ENCODE measurements around the gene PPP1R13B. TPM values are rescaled to one million over a fixed set of nuclear protein-coding genes. Genes with fewer than 3 reads are reported as not detected.

Gene PPP1R13B
- total RNA-seq, 1 experiment from 2014 or later = 17.8 TPM

DNA sequence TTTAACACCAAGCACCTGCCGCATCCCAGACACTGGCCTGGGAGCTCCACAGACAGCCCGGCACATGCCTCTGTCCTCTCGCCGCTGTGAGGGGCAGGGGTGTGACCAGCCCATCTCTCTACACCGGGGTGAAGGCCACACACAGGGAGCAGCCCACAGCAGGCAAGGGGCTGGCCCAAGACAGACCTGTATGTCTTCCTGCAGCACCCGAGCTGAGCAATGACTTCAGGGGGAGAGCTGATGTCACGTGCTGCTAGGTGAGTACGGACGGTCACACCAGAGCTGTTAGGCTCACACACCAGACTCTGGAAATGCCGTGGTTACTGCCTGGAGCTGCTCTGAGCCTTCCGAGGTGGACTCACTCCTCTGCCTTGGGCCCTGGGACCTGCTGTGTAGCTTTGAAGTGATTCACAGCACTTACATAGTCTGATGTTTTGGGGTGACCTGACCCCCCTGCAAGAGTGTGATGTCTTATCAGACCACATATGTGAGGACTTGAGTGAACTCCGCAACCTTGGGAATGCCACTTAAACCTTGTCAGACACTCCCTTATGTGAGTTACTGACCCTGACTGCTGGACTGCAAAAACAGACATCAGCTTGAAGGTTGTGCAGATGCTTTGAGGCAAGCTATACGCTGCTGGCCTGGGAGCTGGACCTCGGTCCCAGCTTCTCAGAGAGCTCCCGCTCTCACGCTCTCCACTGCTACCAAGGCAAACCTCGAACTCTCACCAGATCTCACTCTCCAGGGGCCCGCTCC lies 133.9 kb downstream of the PPP1R13B start:
- peak overlapping the region; percentile 84 for H3K4me2 ChIP-seq (ENCODE audit: low read length)
- POLR2A ChIA-PET = no interaction called here
- BruUV-seq (replicated peaks) = no TSS peak
- intact Hi-C loops (cut with micrococcal nuclease) = no loop called here
- H3K4me1 ChIP-seq (ENCODE audit: control insufficient read depth in 1 of 2, insufficient read depth in 2 of 2, low read length in 2 of 2) = peaks cover 13 to 24% of the 10 kb centered on the region in 2 experiments
- peak overlapping the region; percentile 58 to 81; a peak in 2 of 4 replicates for H3K4me3 ChIP-seq (replicated peaks in 1 of 2; ENCODE audit: low read depth in 1 of 2, low read length in 2 of 2)
- H3K9ac ChIP-seq (ENCODE audit: low read length) = peak overlapping the region; percentile 98; the same call in 1 of the 2 replicates
- peaks cover 2 to 15% of the 10 kb centered on the region in 2 experiments; a peak in 3 of 4 replicates for H3K36me3 ChIP-seq (ENCODE audit: control insufficient read depth in 1 of 2, insufficient read depth in 2 of 2, low read length in 2 of 2)
- H2AFZ ChIP-seq (ENCODE audit: low read depth, low read length, poor library complexity, severe bottlenecking) = no peak overlapping the region
- peaks cover 72% of the 10 kb centered on the region for H3K79me2 ChIP-seq (ENCODE audit: insufficient read depth, low read length)
- ATAC-seq (no peak), DNase-seq (ENCODE audit: low read depth, low spot score) (no peak)
- no peak overlapping the region for H3K27ac ChIP-seq (ENCODE audit: low read depth, low read length)
- CTCF ChIA-PET = no interaction called here
- no peaks in the 10 kb centered on the region for H3K27me3 ChIP-seq (ENCODE audit: insufficient read depth, low read length)
- TF ChIP-seq SRF (IDR thresholded peaks at IDR 0.05; ENCODE audit: low read depth) (no peak), SIN3A (IDR thresholded peaks at IDR 0.05; ENCODE audit: low read depth) (no peak), EGR1 (IDR thresholded peaks at IDR 0.05; ENCODE audit: low read depth) (no peak), RAD21 (IDR thresholded peaks at IDR 0.05; ENCODE audit: low read depth) (no peak), POLR2A (IDR thresholded peaks at IDR 0.05; ENCODE audit: borderline replicate concordance, extremely low read depth, insufficient read depth, insufficient read length) (no peak)
- H3K9me2 ChIP-seq (ENCODE audit: insufficient read depth) = no peaks in the 10 kb centered on the region
- no peaks in the 10 kb centered on the region for H3K9me3 ChIP-seq (ENCODE audit: control insufficient read depth in 1 of 2, insufficient read depth in 1 of 2, low read depth in 1 of 2, low read length in 2 of 2)
- H4K20me1 ChIP-seq (ENCODE audit: insufficient read depth) = peaks cover 8% of the 10 kb centered on the region; the same call in 1 of the 2 replicates
- RAD21 ChIA-PET (ENCODE audit: low non-redundant PET in 1 of 2, low total read pairs in 2 of 2, uncharacterized antibody in 2 of 2, unreplicated experiment in 2 of 2) = no interaction called here

DNA sequence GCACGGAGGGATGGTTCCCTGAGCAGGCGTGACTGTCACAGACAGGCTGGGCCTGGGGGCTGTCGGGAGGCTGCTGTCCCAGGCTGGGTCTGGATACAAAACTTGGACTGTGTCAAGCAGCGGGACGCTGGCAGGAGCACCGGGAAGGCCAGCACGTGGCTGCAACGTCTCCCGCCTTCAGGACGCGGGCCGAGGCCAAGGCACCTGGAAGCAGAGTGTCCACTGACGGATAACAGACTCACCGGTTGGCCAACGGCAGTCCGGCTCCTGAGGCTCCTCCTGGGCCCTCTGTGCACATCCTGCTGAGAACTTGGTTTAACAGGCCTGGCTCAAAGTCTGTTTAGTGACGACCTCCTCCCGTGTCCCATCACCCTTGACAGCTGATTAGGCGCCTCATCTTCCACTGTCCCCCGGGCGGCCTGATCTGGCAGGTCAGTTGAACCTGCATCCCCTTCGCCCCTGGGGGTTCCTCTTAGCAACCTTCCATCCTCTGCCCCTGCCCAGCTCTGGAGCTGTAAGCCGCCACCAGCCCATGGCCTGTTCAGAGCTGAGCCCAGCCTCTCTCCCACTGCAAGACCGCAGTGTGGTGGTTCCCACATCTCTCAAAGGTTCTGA lies 134.6 kb downstream of the PPP1R13B start:
- H3K79me2 ChIP-seq (ENCODE audit: insufficient read depth, low read length) = peaks cover 64% of the 10 kb centered on the region
- H2AFZ ChIP-seq (ENCODE audit: low read depth, low read length, poor library complexity, severe bottlenecking) = no peak overlapping the region
- H3K27me3 ChIP-seq (ENCODE audit: insufficient read depth, low read length) = no peaks in the 10 kb centered on the region
- no peaks in the 10 kb centered on the region for H3K9me3 ChIP-seq (ENCODE audit: control insufficient read depth in 1 of 2, insufficient read depth in 1 of 2, low read depth in 1 of 2, low read length in 2 of 2)
- no peak overlapping the region for H3K9ac ChIP-seq (ENCODE audit: low read length)
- H3K27ac ChIP-seq (ENCODE audit: low read depth, low read length) = no peak overlapping the region
- DNase-seq (ENCODE audit: low read depth, low spot score) (no peak), ATAC-seq (no peak)
- H3K4me1 ChIP-seq (ENCODE audit: control insufficient read depth in 1 of 2, insufficient read depth in 2 of 2, low read length in 2 of 2) = peaks cover 13 to 24% of the 10 kb centered on the region in 2 experiments
- no peak overlapping the region for H3K4me2 ChIP-seq (ENCODE audit: low read length)
- TF ChIP-seq EZH2phosphoT487 (IDR thresholded peaks at IDR 0.05; ENCODE audit: borderline replicate concordance) (no peak), JUND (IDR thresholded peaks at IDR 0.05) (no peak), ZFX (IDR thresholded peaks at IDR 0.05) (no peak), POLR2A (IDR thresholded peaks at IDR 0.05; ENCODE audit: borderline replicate concordance, extremely low read depth, insufficient read depth, insufficient read length) (no peak)
- H3K4me3 ChIP-seq (replicated peaks in 1 of 2; ENCODE audit: low read depth in 1 of 2, low read length in 2 of 2) = no peak overlapping the region
- intact Hi-C loops (cut with micrococcal nuclease) = no loop called here
- RAD21 ChIA-PET (ENCODE audit: low non-redundant PET in 1 of 2, low total read pairs in 2 of 2, uncharacterized antibody in 2 of 2, unreplicated experiment in 2 of 2) = no interaction called here
- H3K36me3 ChIP-seq (ENCODE audit: control insufficient read depth in 1 of 2, insufficient read depth in 2 of 2, low read length in 2 of 2) = peaks cover 7 to 22% of the 10 kb centered on the region in 2 experiments; a peak in 3 of 4 replicates
- no TSS peak for BruUV-seq (replicated peaks)
- CTCF ChIA-PET = no interaction called here
- H3K9me2 ChIP-seq (ENCODE audit: insufficient read depth) = no peaks in the 10 kb centered on the region
- peaks cover 8% of the 10 kb centered on the region; the same call in 1 of the 2 replicates for H4K20me1 ChIP-seq (ENCODE audit: insufficient read depth)
- POLR2A ChIA-PET = no interaction called here
